Measurements from ENCODE around the gene TNFRSF13B.
"Not testable (repeated sequence)": the region's sequence is repeated elsewhere in the genome, so short reads cannot be mapped to it uniquely, and the experiment has no call there.

The TNFRSF13B gene

GRCh38 chr17:17004251-17004996 lies 32.5 kb upstream of the TNFRSF13B start:
- DNase-seq: no peak

DNA sequence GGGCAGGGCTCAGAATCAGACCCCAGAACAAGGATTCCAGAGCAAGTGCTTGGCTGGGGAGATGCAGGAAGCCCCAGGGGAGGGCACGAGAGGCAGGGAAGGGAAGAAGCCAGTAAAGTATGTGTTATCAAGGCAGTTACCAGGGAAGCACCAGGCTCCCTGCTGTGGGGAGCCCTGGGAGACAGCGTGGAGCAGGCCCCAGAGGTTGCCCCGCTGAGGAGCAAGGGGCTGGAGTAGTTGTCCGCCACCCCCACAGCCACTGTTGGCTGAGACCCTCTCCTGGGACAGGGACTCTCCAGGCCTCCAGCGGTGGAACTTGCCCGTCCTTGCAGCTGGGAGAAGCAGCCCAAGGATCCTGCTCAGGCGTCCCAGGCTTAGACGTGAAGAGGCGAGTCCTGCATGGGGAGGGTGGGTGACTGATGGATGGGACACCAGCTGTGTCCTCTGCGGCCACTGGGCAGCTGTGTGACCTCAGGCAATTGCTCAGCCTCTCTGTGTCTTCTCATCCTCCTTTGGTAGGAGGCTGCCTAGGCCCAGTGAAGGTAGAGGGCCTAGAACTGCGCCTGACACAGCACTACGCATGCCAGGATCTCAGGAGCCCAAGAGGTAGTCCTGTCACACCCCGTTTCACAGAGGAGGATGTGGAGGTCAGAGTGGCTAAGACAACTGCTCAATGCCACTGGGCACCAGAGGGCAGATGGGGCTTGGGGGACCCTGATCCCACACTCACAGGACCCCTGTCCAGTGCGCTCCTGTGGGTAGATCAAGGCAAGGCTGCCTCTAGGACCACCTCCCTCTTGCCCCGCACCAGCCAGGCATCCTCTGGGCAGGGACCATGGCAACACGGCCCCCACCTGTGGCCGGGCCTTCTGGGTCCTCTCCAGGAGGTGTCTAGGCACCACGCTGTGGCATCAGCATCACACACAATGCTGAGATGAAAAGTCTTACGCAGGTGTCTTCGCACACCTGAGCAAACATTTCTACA lies 31.1 kb upstream of the TNFRSF13B start:
- not testable (repeated sequence) for DNase-seq

DNA sequence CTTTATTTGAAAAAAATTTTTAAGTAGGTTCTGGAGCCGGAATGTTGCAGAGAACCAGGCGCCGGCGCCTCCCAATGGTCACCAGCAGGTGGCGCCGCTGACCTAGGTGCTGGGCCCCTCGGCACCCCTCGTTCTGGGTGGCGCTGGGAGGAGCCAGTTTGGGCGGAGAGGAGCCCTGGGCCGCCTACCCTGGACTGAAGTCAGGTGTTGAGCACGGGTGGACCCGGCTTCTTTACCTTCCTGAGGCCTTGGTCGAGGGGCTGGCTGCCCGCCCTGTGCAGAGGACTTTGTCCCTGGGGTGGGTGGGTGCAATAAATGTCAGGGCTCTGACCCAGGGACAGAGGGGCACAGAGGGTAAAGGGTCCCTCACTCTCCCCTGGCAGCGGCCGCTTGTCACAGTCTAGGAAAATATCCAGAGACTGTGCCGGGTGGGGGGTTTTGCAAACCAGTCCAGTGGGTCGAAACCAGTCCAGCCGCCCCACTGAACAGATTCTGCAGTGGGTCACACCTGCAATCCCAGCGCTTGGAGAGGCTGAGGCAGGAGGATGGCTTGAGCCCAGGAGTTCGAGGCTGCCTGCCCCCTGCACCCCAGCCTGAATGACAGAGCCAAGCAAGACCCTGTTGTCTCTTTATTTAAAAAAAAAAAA lies 30.1 kb upstream of the TNFRSF13B start:
- peak; percentile 72 to 75 for DNase-seq

- no peak for DNase-seq
Measured at GRCh38 chr17:17001076-17001777, 29.3 kb upstream of the TNFRSF13B start.

- no peak for DNase-seq
Measured at GRCh38 chr17:16999931-17000625, 28.2 kb upstream of the TNFRSF13B start.

- DNase-seq: no peak
Measured at GRCh38 chr17:16997514-16998429, 25.9 kb upstream of the TNFRSF13B start.

- not testable (repeated sequence) for DNase-seq
Measured at GRCh38 chr17:16996726-16997125, 24.8 kb upstream of the TNFRSF13B start.

GRCh38 chr17:16995930-16996329 lies 24.0 kb upstream of the TNFRSF13B start:
- no peak for DNase-seq

- no peak for DNase-seq
Measured at GRCh38 chr17:16994631-16995030, 22.7 kb upstream of the TNFRSF13B start.

DNA sequence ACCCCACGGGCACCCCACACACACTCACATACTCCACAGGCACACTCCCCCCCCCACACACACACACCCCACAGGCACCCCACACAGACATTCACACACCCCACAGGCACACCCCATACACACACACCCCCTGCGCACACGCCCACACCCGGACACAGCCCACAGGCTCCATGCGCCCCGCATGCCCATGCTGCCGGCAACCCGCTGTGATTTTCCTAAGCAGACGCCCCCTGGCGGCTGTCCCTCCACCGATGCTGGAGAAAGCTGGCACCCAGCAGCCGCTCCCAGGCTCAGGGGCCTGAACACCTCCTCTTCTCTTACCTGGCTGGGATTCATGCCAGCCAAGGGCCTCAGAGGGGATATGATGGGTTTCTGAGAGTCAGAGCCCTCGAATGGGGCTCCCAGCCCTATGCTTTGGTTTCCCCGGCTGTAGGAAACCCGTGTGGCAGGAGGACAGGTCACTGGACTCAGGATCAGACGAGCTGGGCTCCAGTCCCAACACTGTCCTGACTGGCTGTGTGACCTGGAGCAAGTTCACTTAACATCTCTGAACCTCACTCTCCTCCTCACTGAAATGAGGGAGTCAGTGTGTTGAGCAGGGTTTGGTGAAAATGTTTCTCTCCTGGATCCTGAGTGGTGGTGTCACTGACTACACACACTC lies 19.6 kb upstream of the TNFRSF13B start:
- DNase-seq: peak; percentile 83 to 84

GRCh38 chr17:16989953-16990860 lies 18.3 kb upstream of the TNFRSF13B start:
- no peak for DNase-seq

GRCh38 chr17:16989230-16989952 lies 17.5 kb upstream of the TNFRSF13B start:
- no peak for DNase-seq

DNA sequence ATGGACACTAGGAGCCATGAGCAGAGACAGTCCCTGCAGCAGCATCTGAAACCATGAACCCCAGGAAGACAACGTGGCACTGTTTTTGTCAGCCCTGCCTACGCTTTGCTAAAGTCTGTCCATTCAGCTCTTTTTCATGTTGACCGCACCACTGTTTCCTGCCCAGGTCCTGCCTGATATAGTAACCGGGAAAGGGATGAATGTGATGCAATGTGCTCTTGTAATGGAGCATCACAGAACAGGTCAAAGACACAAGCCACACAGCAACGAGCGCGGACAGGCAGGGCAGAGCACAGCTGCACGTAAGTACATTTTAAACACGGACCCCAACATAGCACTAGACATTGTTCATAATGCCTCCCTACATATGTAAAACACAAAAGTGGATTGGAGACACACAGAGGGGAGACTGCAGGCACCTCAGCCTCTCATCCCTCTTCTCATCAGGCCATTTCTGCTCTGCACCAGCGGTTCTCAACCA lies 16.9 kb upstream of the TNFRSF13B start:
- DNase-seq: no peak

- DNase-seq: peak; percentile 44 to 47
Measured at GRCh38 chr17:16987830-16988601, 16.1 kb upstream of the TNFRSF13B start.

GRCh38 chr17:16987066-16987829 lies 15.3 kb upstream of the TNFRSF13B start:
- DNase-seq: no peak

GRCh38 chr17:16986391-16986790 lies 14.5 kb upstream of the TNFRSF13B start:
- DNase-seq: no peak

DNA sequence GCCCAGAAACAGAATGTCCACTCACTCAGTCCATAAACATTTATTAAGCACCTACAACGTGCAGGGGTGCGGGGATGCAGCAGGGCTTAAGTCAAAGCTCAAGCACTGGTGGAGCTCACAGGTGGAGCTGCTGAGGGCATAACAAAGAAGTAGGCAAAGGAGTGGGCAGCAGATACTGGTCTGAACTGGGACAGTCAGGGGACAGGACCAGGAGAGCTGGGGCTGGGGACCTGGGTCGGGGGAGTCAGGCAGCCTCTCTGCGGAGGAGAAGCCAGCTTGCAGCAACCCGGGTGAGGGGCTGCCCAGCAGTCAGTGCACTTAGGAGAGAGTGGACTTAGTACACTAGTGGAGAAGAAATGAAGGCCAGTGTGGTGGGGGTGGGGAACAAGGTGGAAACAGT lies 10.0 kb upstream of the TNFRSF13B start:
- DNase-seq: no peak

Data from activated CD4-positive, alpha-beta T cell treated with anti-CD3 and anti-CD28 coated beads, Interleukin-2, amount 50 U/mL, for 4 hours (primary cell).